Choroid plexus epithelial cell (primary cell): ENCODE results near the gene FYCO1.
A peak's percentile ranks its signal among the peaks of the same experiment; 100 is the strongest.

Experiments
- DNase-seq: peaks from one replicate; pipeline ENCODE4 v3.0.0-alpha.2; 2010; ENCODE audit warnings: low read depth
- H3K4me3 ChIP-seq: 2 replicates; pipeline ENCODE4 v1.5.1; 2011; ENCODE audit warnings: low read depth, mild to moderate bottlenecking, control low read depth, low read length, moderate library complexity
- TF ChIP-seq, protein P1 (sequence below): conservative IDR thresholded peaks from 2 replicates; pipeline ENCODE4 v1.5.1; 2011; ENCODE audit warnings: low read depth, mild to moderate bottlenecking, control low read depth, inconsistent platforms, low read length, moderate library complexity

Gene FYCO1

DNA sequence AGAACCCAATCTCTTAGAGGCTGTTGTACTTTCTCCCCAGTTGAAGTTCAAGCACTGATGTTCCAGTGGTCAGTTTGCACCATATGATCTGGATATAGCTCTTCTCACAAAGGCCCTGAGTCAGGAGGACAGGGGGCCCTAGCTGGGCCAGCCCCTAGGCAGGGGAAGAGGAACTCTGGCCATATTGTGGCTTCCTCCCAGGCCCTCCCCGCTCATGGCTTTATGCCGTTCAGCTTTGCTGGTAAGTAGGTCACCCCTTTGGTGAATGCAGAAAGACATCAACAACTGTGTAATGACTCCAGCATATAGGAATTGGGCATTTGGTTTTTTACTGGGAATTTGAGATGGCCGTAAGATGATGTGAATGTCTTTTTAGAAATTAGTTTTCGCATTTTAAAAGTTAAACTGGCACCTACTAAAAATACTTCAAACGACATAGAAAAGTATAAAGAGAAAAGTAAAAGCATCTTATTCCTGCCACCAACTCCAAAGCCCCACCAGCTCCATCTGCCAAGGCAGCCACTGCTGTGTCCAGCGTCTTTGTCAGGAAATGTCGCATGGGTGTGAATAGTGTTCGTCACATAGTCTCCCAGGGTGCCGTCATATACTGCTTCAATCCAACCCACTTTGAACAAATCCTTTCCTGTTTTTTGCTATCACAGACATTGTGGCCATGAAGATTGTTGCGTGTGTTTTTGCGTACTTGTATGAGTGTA lies 84.0 kb downstream of the FYCO1 start:
- H3K4me3 ChIP-seq: no peak overlapping the region
- no peak for DNase-seq
- TF ChIP-seq, protein P1, sequence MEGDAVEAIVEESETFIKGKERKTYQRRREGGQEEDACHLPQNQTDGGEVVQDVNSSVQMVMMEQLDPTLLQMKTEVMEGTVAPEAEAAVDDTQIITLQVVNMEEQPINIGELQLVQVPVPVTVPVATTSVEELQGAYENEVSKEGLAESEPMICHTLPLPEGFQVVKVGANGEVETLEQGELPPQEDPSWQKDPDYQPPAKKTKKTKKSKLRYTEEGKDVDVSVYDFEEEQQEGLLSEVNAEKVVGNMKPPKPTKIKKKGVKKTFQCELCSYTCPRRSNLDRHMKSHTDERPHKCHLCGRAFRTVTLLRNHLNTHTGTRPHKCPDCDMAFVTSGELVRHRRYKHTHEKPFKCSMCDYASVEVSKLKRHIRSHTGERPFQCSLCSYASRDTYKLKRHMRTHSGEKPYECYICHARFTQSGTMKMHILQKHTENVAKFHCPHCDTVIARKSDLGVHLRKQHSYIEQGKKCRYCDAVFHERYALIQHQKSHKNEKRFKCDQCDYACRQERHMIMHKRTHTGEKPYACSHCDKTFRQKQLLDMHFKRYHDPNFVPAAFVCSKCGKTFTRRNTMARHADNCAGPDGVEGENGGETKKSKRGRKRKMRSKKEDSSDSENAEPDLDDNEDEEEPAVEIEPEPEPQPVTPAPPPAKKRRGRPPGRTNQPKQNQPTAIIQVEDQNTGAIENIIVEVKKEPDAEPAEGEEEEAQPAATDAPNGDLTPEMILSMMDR: no peak

DNA sequence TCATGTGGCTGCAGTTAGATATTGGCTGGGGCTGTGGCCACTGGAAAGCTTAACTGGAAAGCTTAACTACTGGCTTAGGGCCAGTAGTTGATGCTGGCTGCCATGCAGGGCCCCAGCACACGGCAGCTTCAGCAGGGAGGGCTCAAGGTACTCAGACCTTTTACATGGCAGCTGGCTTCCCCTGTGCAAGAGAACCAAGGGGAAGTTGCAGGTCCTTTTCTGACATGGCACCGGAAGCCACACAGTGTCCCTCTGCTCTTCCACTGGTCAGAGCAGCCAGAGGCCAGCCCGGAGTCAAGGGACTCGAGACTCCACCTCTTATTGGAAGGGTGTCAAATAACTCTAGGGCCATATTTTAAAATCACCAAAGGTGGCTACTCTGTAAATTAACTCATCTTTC lies 84.7 kb downstream of the FYCO1 start:
- no peak for DNase-seq
- H3K4me3 ChIP-seq: no peak overlapping the region
- TF ChIP-seq, protein P1: no peak

DNA sequence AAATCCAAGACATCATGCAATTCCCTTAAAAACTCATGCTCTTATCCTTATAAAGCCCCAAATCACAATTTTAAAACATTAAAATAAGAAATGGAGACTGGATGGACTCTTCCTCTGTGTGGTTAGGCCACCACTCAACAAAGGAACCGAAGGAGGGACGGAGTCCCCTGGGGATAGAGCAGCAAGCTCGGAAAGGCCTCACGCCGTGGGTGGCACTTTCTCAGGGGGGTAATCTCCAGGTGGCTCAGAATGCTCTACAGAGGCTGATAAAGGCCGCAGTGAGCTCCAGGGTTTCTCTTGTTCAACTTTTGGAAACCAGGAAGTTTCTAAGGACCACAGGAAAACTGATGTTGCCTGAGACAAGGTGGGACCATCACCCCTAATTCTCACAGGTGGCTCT lies 86.1 kb downstream of the FYCO1 start:
- no peak overlapping the region for H3K4me3 ChIP-seq
- TF ChIP-seq, protein P1: no peak
- no peak for DNase-seq

DNA sequence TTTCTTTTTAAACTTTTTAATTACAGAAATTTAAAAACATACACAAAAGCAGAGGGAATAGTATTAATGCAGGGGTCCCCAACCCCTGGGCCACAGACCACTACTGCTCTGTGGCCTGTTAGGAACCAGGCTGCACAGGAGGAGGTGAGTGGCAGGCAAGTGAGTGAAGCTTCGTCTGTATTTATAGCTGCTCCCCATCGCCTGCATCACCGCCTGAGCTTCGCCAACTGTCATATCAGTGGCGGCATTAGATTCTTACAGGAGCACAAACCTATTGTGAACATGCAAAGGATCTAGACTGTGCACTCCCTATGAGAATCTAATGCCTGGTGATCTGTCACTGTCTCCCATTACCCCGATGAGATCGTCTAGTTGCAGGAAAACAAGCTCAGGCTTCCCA lies 86.9 kb downstream of the FYCO1 start:
- TF ChIP-seq, protein P1: no peak
- no peak overlapping the region for H3K4me3 ChIP-seq
- no peak for DNase-seq

DNA sequence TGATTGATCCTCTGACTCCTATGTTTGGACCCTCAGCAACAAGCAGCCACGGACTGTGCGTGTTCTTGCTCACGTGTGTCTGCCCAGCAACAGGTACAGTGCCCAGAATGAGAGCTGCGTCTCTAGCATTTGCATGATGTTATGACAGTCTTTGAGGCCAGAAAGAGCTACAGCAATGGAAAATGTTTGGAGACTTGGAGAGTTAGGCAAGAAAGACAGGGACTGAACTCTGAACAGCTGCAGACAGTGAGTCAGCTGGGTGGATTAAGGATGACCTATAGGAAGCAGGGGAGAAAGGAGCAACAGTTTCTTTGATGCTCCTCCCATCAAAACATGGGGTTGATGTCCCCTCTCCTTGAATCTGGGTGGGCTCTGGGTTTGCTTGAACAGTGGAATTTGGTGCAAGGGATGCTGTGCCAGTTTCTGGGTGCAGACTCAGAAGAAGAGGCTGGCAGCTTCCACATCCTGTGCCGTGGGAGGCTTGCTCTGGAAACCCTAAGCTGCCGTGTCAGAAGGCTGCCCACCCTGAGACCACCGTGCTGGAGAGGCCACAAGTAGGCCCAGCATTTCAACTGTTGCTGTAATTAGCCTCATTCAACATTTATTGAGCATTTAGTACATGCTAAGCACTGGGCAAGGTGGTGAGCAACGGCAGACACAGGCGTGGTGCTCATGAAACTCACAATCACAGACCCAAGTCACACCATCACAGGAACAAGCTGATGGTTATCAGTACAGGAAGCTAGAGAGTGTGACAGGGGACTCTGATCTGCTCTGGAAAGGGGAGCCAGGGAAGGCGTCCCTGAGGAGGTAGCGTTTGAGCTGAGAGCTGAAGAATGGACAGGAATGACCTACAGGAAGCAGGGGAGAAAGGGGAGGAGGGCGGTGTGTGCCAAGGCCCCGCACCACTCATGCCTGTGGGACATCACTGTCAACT lies 87.6 kb downstream of the FYCO1 start:
- TF ChIP-seq, protein P1: no peak
- peak; percentile 67 for DNase-seq
- no peak overlapping the region for H3K4me3 ChIP-seq

DNA sequence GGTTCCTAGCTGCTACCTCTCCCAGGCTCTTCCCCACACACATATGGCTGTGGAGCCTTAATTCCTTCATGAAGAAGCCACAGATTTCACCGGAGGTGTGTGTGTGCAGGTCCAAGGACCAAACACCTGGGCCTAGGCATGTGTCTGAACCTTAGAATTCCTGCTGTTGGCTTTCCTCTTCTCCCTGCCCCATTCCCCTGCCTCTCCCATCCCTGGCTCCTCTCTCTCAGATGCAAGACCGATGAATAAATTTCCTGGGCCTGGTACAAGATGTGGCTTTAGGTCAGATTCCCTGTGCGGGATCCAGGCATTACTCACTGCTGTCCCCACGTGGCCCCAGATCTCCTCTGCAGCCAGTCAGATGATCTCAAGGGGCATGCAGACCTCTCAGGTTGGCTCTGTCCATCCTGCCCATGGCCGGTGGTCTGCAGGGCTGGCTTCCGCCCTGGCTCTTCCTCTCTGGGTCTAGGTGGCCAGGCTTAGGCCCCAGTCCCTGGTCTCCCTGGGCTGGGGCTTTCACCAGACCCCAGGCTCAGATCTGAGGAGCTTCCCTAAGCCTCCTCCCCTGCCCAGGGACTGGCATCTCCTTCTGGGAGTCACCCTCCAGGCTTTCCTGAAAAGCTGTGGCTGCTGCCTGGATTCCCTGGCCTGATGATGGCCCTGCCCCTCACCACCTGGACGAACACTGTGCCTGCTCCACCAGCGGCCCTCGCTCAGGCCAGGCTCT lies 88.8 kb downstream of the FYCO1 start:
- no peak overlapping the region for H3K4me3 ChIP-seq
- peak; percentile 81 for DNase-seq
- TF ChIP-seq, protein P1: peak; percentile 66
